Measurements from ENCODE around the gene CLGN. TPM values are rescaled to one million over a fixed set of nuclear protein-coding genes. Genes with fewer than 3 reads are reported as not detected.
"Not testable (repeated sequence)": the region's sequence is repeated elsewhere in the genome, so short reads cannot be mapped to it uniquely, and the experiment has no call there.

Gene CLGN
- total RNA-seq, 1 experiment from 2014 or later: 3.6 TPM

- Histone ChIP-seq H3K4me1 (replicated peaks) (peaks cover 12% of the 10 kb centered on the region), H3K4me3 (no peak overlapping the region), H3K36me3 (no peaks in the 10 kb centered on the region), H3K27me3 (replicated peaks) (peaks cover 5% of the 10 kb centered on the region; the same call in 1 of the 2 replicates), H3K27ac (no peak overlapping the region), H3K9me3 (replicated peaks) (no peaks in the 10 kb centered on the region)
- no peak for DNase-seq (ENCODE audit: low read depth in 1 of 2, low spot score in 2 of 2)
Measured at GRCh38 chr4:140423106-140423505, 4.3 kb downstream of the CLGN start.

DNA sequence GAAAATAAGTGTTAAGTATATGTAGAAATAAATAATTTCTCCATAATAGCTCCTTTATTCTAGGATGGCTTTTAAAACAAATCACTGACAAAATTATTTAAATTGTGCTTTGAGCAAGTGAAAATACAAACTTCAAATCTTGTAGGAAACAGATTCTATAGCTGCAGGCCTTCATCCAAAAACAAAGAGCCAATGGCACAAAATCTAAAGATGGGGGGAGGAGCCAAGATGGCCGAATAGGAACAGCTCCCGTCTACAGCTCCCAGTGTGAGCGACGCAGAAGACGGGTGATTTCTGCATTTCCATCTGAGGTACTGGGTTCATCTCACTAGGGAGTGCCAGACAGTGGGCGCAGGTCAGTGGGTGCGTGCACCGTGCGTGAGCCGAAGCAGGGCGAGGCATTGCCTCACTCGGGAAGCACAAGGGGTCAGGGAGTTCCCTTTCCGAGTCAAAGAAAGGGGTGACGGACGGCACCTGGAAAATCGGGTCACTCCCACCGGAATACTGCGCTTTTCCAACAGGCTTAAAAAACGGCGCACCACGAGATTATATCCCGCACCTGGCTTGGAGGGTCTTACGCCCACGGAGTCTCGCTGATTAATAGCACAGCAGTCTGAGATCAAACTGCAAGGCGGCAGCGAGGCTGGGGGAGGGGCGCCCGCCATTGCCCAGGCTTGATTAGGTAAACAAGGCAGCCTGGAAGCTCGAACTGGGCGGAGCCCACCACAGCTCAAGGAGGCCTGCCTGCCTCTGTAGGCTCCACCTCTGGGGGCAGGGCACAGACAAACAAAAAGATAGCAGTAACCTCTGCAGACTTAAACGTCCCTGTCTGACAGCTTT, 14.1 kb downstream of the CLGN start:
- not testable (repeated sequence) for H3K36me3 ChIP-seq; H3K9me3 ChIP-seq (replicated peaks); H3K27ac ChIP-seq; DNase-seq (ENCODE audit: low read depth in 1 of 2, low spot score in 2 of 2); H3K4me1 ChIP-seq (replicated peaks); H3K27me3 ChIP-seq (replicated peaks); H3K4me3 ChIP-seq

DNA sequence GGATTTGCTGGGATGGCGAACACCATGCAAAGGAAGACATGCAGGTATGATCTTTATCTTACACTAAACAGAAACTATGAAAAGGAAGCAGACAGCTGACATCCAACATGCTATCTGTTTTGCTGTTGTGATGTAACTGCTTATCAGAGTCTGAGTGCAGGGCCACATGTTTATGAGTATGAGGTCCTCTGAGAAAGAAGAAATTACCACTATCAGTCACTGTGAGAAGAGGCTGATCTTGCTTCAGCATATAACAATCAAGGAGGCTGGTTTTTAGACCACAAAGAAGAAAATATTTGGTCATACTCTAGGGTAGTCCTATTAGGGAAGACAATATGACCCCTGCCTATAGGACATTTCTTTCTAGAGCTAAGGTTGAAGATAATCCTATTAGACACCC, 18.5 kb downstream of the CLGN start:
- no peaks in the 10 kb centered on the region for H3K27me3 ChIP-seq (replicated peaks)
- no peak for DNase-seq (ENCODE audit: low read depth in 1 of 2, low spot score in 2 of 2)

GRCh38 chr4:140406292-140406691, 21.2 kb downstream of the CLGN start:
- Histone ChIP-seq H3K27me3 (replicated peaks) (no peaks in the 10 kb centered on the region), H3K36me3 (no peaks in the 10 kb centered on the region), H3K4me1 (replicated peaks) (no peaks in the 10 kb centered on the region), H3K4me3 (no peak overlapping the region), H3K9me3 (replicated peaks) (no peaks in the 10 kb centered on the region), H3K27ac (no peak overlapping the region)
- no peak for DNase-seq (ENCODE audit: low read depth in 1 of 2, low spot score in 2 of 2)

More for the DNA sequence above, 18.5 kb downstream of the CLGN start:
- Histone ChIP-seq H3K9me3 (replicated peaks) (no peaks in the 10 kb centered on the region), H3K4me3 (no peak overlapping the region), H3K27ac (no peak overlapping the region), H3K4me1 (replicated peaks) (no peaks in the 10 kb centered on the region), H3K36me3 (no peaks in the 10 kb centered on the region)

- no peaks in the 10 kb centered on the region for H3K9me3 ChIP-seq (replicated peaks)
- H3K36me3 ChIP-seq: no peaks in the 10 kb centered on the region
- H3K27ac ChIP-seq: no peak overlapping the region
- DNase-seq (ENCODE audit: low read depth in 1 of 2, low spot score in 2 of 2): no peak
- no peak overlapping the region for H3K4me3 ChIP-seq
- no peaks in the 10 kb centered on the region for H3K27me3 ChIP-seq (replicated peaks)
- H3K4me1 ChIP-seq (replicated peaks): no peaks in the 10 kb centered on the region
Measured at GRCh38 chr4:140400111-140400510, 27.3 kb downstream of the CLGN start.

DNA sequence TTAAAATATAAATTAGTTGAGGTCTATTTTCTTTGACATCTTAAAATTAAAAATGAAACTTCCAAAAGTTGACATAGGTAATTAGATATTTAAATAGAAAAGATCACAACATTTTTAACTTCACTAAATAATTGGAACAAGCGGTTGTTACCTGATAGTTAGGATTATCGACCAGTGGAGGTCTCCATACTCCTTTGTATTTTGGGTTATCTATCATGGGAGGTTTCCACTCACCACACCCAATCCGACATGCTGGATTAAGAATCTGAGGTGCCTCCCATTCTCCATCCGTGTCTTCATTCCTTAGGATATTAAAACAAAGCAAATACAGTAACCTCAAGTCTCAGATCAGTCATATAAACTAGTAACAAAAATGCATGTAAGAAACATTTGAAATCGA, 31.8 kb downstream of the CLGN start:
- H3K27me3 ChIP-seq (replicated peaks): no peaks in the 10 kb centered on the region; the same call in 1 of the 2 replicates
- H3K27ac ChIP-seq: no peak overlapping the region
- no peaks in the 10 kb centered on the region for H3K36me3 ChIP-seq
- no peaks in the 10 kb centered on the region for H3K9me3 ChIP-seq (replicated peaks)
- H3K4me1 ChIP-seq (replicated peaks): no peaks in the 10 kb centered on the region
- no peak overlapping the region for H3K4me3 ChIP-seq
- DNase-seq (ENCODE audit: low read depth in 1 of 2, low spot score in 2 of 2): no peak

DNA sequence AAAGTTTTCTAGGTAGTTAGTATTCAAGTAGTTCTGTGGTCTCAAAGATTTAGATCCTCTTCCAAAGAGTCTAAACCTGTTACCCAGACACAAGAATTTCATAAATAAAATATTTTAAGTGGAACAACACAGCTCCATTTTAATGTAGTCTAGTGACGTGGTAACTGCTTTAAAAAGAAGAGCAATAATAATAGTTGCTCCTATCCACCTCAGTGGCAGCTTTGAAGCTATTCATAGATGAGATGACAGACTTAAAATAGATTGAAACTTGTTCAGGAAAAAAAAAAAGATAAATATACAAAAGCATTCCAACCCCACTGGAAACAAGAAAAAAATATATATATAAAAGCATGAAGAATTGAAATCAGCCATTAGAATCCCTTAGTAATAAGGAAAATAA, 39.4 kb downstream of the CLGN start:
- no peak overlapping the region for H3K27ac ChIP-seq
- no peak for DNase-seq (ENCODE audit: low read depth in 1 of 2, low spot score in 2 of 2)
- 0 out of 2 replicates have a peak, but pooled peaks cover 1% of the 10 kb centered on the region for H3K36me3 ChIP-seq
- no peak overlapping the region for H3K4me3 ChIP-seq
- H3K4me1 ChIP-seq (replicated peaks): no peaks in the 10 kb centered on the region
- H3K9me3 ChIP-seq (replicated peaks): no peaks in the 10 kb centered on the region
- no peaks in the 10 kb centered on the region; the same call in 1 of the 2 replicates for H3K27me3 ChIP-seq (replicated peaks)

DNA sequence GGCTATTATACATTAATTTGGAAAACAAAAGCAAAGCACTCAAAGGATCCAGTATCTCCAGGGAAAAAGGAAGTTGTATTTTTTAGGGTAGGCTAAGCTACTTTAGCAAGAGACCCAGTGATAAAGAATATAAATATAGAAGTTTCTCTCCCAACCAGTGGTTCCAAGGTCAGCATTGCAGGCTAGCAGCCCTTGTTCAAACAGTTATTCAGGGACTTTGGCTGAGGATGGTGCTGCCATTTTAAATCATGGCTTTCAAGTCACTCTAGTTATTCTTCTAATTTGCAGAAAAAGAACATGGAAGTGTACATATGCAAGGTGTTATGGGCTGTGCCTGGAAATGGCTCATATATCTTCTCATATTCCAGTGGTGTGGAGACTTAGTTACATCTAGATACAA, 44.7 kb downstream of the CLGN start:
- no peak overlapping the region for H3K4me3 ChIP-seq
- no peaks in the 10 kb centered on the region for H3K27me3 ChIP-seq (replicated peaks)
- no peak for DNase-seq (ENCODE audit: low read depth in 1 of 2, low spot score in 2 of 2)
- no peak overlapping the region for H3K27ac ChIP-seq
- H3K9me3 ChIP-seq (replicated peaks): no peaks in the 10 kb centered on the region
- peaks cover 14% of the 10 kb centered on the region for H3K36me3 ChIP-seq
- no peaks in the 10 kb centered on the region for H3K4me1 ChIP-seq (replicated peaks)

GRCh38 chr4:140374130-140374477, 53.3 kb downstream of the CLGN start:
- Histone ChIP-seq H3K4me3 (peak overlapping the region; percentile 70), H3K4me1 (replicated peaks) (peaks cover 8% of the 10 kb centered on the region; the same call in 1 of the 2 replicates), H3K9me3 (replicated peaks) (no peaks in the 10 kb centered on the region), H3K36me3 (peaks cover 3% of the 10 kb centered on the region; the same call in 1 of the 2 replicates), H3K27me3 (replicated peaks) (no peaks in the 10 kb centered on the region), H3K27ac (peak overlapping the region; percentile 65; the same call in 1 of the 2 replicates)
- DNase-seq (ENCODE audit: low read depth in 1 of 2, low spot score in 2 of 2): no peak

DNA sequence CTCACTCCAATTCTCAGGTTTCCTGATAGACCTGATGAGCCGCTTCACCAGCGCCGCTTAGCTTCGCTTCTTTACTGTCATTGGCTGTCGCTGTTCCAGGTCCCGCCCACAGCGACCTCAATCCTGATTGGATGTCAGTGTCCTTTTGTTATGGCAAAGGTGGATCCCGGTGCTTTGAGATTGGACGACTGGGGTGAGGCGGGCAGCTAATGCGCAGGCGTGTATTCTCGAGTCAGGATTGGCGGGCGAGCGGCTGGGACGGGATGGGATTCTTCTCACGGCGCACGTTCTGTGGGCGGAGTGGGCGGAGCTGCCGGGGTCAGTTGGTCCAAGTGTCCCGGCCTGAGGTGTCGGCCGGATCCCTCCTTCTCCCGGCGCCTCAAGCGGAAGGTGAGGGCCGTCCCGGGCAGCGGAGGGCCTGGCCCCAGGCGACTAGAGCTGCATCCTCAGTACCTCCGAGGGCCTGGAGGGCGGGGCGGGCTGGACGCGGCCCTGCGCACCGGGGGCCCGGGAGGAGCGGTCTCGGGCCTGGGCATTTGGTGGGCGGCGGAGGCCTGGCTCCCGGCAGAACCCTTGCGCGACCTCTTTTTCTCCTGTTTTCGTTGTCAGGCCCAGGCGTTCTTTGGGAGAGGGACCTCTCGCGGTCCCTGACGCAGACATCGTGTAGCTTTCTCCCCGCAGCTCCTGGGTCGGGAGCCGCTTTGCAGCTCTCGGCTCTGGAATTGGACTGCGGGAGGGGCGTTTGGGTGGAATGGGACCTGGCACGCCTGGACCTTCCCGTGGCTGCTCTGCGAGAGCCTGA, 53.9 kb downstream of the CLGN start, which contains the start of gene SCOC:
Gene SCOC, plus strand, starts transcription at position 319 of the 802 bp plus-strand sequence. CDS start 5,525 bp downstream, outside the sequence.
- DNase-seq (ENCODE audit: low read depth in 1 of 2, low spot score in 2 of 2): peak; percentile 97 to 99
- no peaks in the 10 kb centered on the region for H3K9me3 ChIP-seq (replicated peaks)
- peak within 1 kb of the TSS; percentile 70 for H3K4me3 ChIP-seq
- peaks cover 8% of the 10 kb centered on the region; the same call in 1 of the 2 replicates for H3K4me1 ChIP-seq (replicated peaks)
- H3K36me3 ChIP-seq: peaks cover 3% of the 10 kb centered on the region; the same call in 1 of the 2 replicates
- peak within 1 kb of the TSS; percentile 65 for H3K27ac ChIP-seq
- H3K27me3 ChIP-seq (replicated peaks): no peaks in the 10 kb centered on the region

DNA sequence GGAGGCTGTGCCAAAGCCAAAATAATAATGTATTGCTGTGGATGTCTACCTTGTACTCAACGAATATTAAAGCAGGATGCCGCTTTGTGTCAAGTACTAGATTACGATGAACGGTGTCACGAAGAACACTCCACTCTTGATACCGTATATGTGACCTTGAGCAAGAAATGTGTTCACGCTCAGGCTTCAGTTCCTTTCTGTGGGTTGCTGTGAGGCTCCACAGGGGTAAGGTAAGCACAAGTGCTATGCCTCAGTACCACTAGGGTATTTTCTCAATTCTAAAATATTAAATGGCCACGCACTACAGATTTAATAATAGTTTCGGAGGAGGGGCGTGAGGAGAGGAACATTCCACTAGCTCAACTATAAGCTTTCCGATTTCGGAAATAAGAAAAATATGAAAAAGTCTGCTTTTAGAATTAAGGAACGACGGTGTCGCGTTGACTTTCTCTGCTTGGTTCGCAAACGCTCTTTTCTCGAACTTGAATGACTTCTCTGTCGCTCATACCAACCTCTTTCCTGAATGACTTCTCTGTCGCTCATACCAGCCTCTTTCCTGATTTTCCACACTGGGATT, 54.6 kb downstream of the CLGN start:
- peaks cover 10% of the 10 kb centered on the region for H3K4me1 ChIP-seq (replicated peaks)
- H3K36me3 ChIP-seq: peaks cover 3% of the 10 kb centered on the region; the same call in 1 of the 2 replicates
- H3K27ac ChIP-seq: no peak overlapping the region
- no peaks in the 10 kb centered on the region for H3K27me3 ChIP-seq (replicated peaks)
- H3K4me3 ChIP-seq: peak overlapping the region; percentile 70
- no peaks in the 10 kb centered on the region for H3K9me3 ChIP-seq (replicated peaks)
- no peak for DNase-seq (ENCODE audit: low read depth in 1 of 2, low spot score in 2 of 2)

GRCh38 chr4:140368686-140369085, 58.8 kb downstream of the CLGN start:
- no peaks in the 10 kb centered on the region for H3K9me3 ChIP-seq (replicated peaks)
- DNase-seq (ENCODE audit: low read depth in 1 of 2, low spot score in 2 of 2): no peak
- peaks cover 9% of the 10 kb centered on the region for H3K4me1 ChIP-seq (replicated peaks)

GRCh38 chr4:140367738-140368137, 59.7 kb downstream of the CLGN start:
- Histone ChIP-seq H3K4me1 (replicated peaks) (peaks cover 9% of the 10 kb centered on the region), H3K9me3 (replicated peaks) (no peaks in the 10 kb centered on the region), H3K27me3 (replicated peaks) (no peaks in the 10 kb centered on the region), H3K27ac (no peak overlapping the region), H3K36me3 (no peaks in the 10 kb centered on the region), H3K4me3 (no peak overlapping the region)
- peak; percentile 9 to 48 for DNase-seq (ENCODE audit: low read depth in 1 of 2, low spot score in 2 of 2)

More at GRCh38 chr4:140368686-140369085, 58.8 kb downstream of the CLGN start:
- Histone ChIP-seq H3K27me3 (replicated peaks) (no peaks in the 10 kb centered on the region), H3K27ac (no peak overlapping the region), H3K36me3 (peaks cover 2% of the 10 kb centered on the region; the same call in 1 of the 2 replicates), H3K4me3 (no peak overlapping the region)

Measured in SJSA1 (cell line).